HG03196 (cell line): Measurements from ENCODE around the gene HENMT1.
"Not testable (repeated sequence)": the region's sequence is repeated elsewhere in the genome, so short reads cannot be mapped to it uniquely, and the experiment has no call there.

Experiments
- ATAC-seq: cut with Tn5 transposase; IDR thresholded peaks from one replicate; pipeline ENCODE4 v1.9.1; 2021; ENCODE audit not compliant: unreplicated experiment

Gene HENMT1

GRCh38 chr1:108661030-108661609 is at the start of gene HENMT1:
TSS of gene HENMT1 (minus strand) at chr1:108661093. CDS start at chr1:108659884, 1,209 bp downstream.
- ATAC-seq = peak; percentile 84

- ATAC-seq = no peak
Measured at GRCh38 chr1:108708691-108709660, 48.1 kb upstream of the HENMT1 start.

- no peak for ATAC-seq
Measured at GRCh38 chr1:108706643-108707042, 45.8 kb upstream of the HENMT1 start.

GRCh38 chr1:108704496-108704895 is 43.6 kb upstream of the HENMT1 start:
- ATAC-seq = no peak

- ATAC-seq = no peak
Measured at GRCh38 chr1:108703939-108704338, 43.0 kb upstream of the HENMT1 start.

- ATAC-seq = not testable (repeated sequence)
Measured at GRCh38 chr1:108702109-108702508, 41.2 kb upstream of the HENMT1 start.

GRCh38 chr1:108701176-108701849 is 40.4 kb upstream of the HENMT1 start:
- ATAC-seq = no peak

- ATAC-seq = no peak
Measured at GRCh38 chr1:108699375-108700332, 38.8 kb upstream of the HENMT1 start.

- no peak for ATAC-seq
Measured at GRCh38 chr1:108695535-108695934, 34.6 kb upstream of the HENMT1 start.

GRCh38 chr1:108692724-108693655 is 32.1 kb upstream of the HENMT1 start:
- peak; percentile 57 for ATAC-seq

GRCh38 chr1:108691942-108692723 is 31.2 kb upstream of the HENMT1 start, which contains the start of gene PRPF38B:
TSS of gene PRPF38B (plus strand) at chr1:108692310. CDS start at chr1:108692592, 282 bp downstream.
- ATAC-seq = peak; percentile 95

GRCh38 chr1:108691128-108691941 is 30.4 kb upstream of the HENMT1 start:
- ATAC-seq = no peak

GRCh38 chr1:108686614-108687313 is 25.9 kb upstream of the HENMT1 start:
- no peak for ATAC-seq

GRCh38 chr1:108685529-108685928 is 24.6 kb upstream of the HENMT1 start:
- ATAC-seq = no peak

- ATAC-seq = not testable (repeated sequence)
Measured at GRCh38 chr1:108681701-108682100, 20.8 kb upstream of the HENMT1 start.

GRCh38 chr1:108679586-108680213 is 18.8 kb upstream of the HENMT1 start:
- ATAC-seq = no peak

GRCh38 chr1:108678706-108679105 is 17.8 kb upstream of the HENMT1 start:
- ATAC-seq = no peak
